Measurements from ENCODE around the gene DNAH3. TPM values are rescaled to one million over a fixed set of nuclear protein-coding genes. Genes with fewer than 3 reads are reported as not detected.

DNAH3 gene
- total RNA-seq, 1 experiment from 2014 or later = 0.24 TPM

GRCh38 chr16:21190599-21190998 is 40.0 kb upstream of the DNAH3 start:
- H3K36me3 Mint-ChIP-seq (ENCODE audit: insufficient read depth in 1 of 3, low read depth in 3 of 3) = no peaks in the 10 kb centered on the region
- Histone ChIP-seq H3T11ph (ENCODE audit: low read length) (no peak overlapping the region), H3K18ac (ENCODE audit: insufficient read length, low read depth, low read length) (no peak overlapping the region), H4K20me1 (ENCODE audit: control insufficient read depth, insufficient read depth, insufficient read length) (no peaks in the 10 kb centered on the region), H3K4ac (ENCODE audit: low read depth, low read length) (no peak overlapping the region), H4K8ac (replicated peaks; ENCODE audit: insufficient read length, low read depth, low read length) (no peak overlapping the region), H2BK15ac (ENCODE audit: low read depth, low read length) (no peak overlapping the region), H4K5ac (ENCODE audit: insufficient read length, low read depth, low read length) (no peak overlapping the region), H3K23ac (ENCODE audit: insufficient read length, low read depth, low read length) (no peak overlapping the region), H3K56ac (ENCODE audit: insufficient read length, low read depth, low read length) (no peak overlapping the region), H3K9me3 (ENCODE audit: control insufficient read depth, low read depth, low read length) (no peaks in the 10 kb centered on the region), H3K14ac (ENCODE audit: insufficient read depth, low read length) (no peak overlapping the region), H4K91ac (ENCODE audit: insufficient read length, low read depth, low read length) (no peak overlapping the region), H2AFZ (ENCODE audit: low read length) (no peak overlapping the region), H3K27ac (ENCODE audit: insufficient read length, low read depth, low read length) (no peak overlapping the region), H3K23me2 (ENCODE audit: insufficient read length, low read depth, low read length, poor library complexity, severe bottlenecking) (no peaks in the 10 kb centered on the region), H2BK5ac (ENCODE audit: insufficient read length, low read length) (no peak overlapping the region), H3K79me1 (ENCODE audit: insufficient read depth, low read depth, low read length, poor library complexity, severe bottlenecking) (no peaks in the 10 kb centered on the region), H3K4me1 (ENCODE audit: insufficient read depth, low read length) (no peaks in the 10 kb centered on the region), H2BK20ac (ENCODE audit: low read depth, low read length, poor library complexity, severe bottlenecking) (no peak overlapping the region), H3K4me2 (ENCODE audit: insufficient read depth, insufficient read length, low read length) (no peak overlapping the region), H3K9ac (ENCODE audit: extremely low read depth, insufficient read length, low read length) (no peak overlapping the region), H2AK5ac (ENCODE audit: insufficient read length, low read length) (no peak overlapping the region), H3K79me2 (ENCODE audit: insufficient read depth, low read length) (no peaks in the 10 kb centered on the region), H3K27me3 (ENCODE audit: insufficient read depth, low read length) (no peaks in the 10 kb centered on the region; the same call in 1 of the 2 replicates), H2BK12ac (ENCODE audit: insufficient read length, low read depth, low read length) (no peak overlapping the region), H2BK120ac (ENCODE audit: low read depth, low read length, poor library complexity, severe bottlenecking) (no peak overlapping the region)
- no peak overlapping the region for H3K4me3 Mint-ChIP-seq
- peaks cover 11% of the 10 kb centered on the region for H3K27me3 Mint-ChIP-seq (ENCODE audit: low read depth)
- no peak for DNase-seq
- H3K9me3 Mint-ChIP-seq = peaks cover 0 to 3% of the 10 kb centered on the region in 2 experiments; a peak in 1 of 5 replicates
- H3K4me1 Mint-ChIP-seq = peaks cover 0 to 7% of the 10 kb centered on the region in 2 experiments; a peak in 2 of 4 replicates
- H3K27ac Mint-ChIP-seq = no peak overlapping the region
- TF ChIP-seq CTCF (conservative IDR thresholded peaks at IDR 0.05) = no peak

All from H9 (cell line).